A549 (cell line): ENCODE results near the gene ZC3H14.

Experiments used
- CHD2 ChIP-seq: fragments of 150-350 bp; IDR thresholded peaks from 2 replicates; pipeline ENCODE4 v1.6.1; 2014; ENCODE audit warnings: low read length; ENCODE audit not compliant: partially characterized antibody
- EHMT2 ChIP-seq: fragments of 200-600 bp; sonication (generic); IDR thresholded peaks from 2 replicates; pipeline ENCODE4 v1.6.1; 2016; ENCODE audit warnings: antibody characterized with exemption, low read depth, mild to moderate bottlenecking, moderate library complexity
- ESRRA ChIP-seq: fragments of 150-350 bp; IDR thresholded peaks from 2 replicates; pipeline ENCODE4 v1.6.1; 2014; ENCODE audit warnings: mild to moderate bottlenecking, low read length, borderline replicate concordance
- MAX ChIP-seq: IDR thresholded peaks from 2 replicates; pipeline ENCODE4 v1.6.1; 2012
- RFX5 ChIP-seq: fragments of 450-650 bp; IDR thresholded peaks from 2 replicates; pipeline ENCODE4 v1.7.1; 2014; ENCODE audit warnings: antibody characterized with exemption, mild to moderate bottlenecking, moderate library complexity
- ZC3H11A ChIP-seq: fragments of 450-650 bp; IDR thresholded peaks from 2 replicates; pipeline ENCODE4 v1.6.1; 2014; ENCODE audit warnings: antibody characterized with exemption, mild to moderate bottlenecking
- TF ChIP-seq, protein P1 (sequence below): fragments of >200 bp; sonication (Bioruptor Twin); formaldehyde crosslinking; IDR thresholded peaks from 3 replicates; pipeline ENCODE4 v1.5.1; 2016
- TF ChIP-seq, protein P2 (sequence below): fragments of 200-600 bp; sonication (generic); IDR thresholded peaks from 2 replicates; pipeline ENCODE4 v1.6.1; 2016; ENCODE audit warnings: antibody characterized with exemption, mild to moderate bottlenecking, moderate library complexity

DNA sequence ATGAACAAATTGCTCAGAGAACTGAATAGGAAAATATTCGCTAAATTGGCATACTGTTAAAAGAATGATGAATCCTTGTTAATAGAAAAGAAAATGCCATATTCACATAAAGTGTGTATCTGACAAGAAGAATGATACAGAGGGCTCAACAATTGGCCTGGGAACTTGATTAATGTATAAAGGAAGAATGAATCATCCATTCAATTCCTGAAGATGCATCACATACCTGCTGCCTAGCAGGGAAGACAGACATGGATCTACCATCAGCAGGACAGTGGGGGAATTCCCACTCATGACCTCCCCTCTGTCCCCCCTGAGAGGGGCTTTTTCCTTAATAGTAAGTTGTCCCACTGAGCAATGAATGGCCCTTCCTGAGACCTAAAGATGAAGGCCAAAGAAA is 21.5 kb upstream of the ZC3H14 start:
- TF ChIP-seq, protein P1, sequence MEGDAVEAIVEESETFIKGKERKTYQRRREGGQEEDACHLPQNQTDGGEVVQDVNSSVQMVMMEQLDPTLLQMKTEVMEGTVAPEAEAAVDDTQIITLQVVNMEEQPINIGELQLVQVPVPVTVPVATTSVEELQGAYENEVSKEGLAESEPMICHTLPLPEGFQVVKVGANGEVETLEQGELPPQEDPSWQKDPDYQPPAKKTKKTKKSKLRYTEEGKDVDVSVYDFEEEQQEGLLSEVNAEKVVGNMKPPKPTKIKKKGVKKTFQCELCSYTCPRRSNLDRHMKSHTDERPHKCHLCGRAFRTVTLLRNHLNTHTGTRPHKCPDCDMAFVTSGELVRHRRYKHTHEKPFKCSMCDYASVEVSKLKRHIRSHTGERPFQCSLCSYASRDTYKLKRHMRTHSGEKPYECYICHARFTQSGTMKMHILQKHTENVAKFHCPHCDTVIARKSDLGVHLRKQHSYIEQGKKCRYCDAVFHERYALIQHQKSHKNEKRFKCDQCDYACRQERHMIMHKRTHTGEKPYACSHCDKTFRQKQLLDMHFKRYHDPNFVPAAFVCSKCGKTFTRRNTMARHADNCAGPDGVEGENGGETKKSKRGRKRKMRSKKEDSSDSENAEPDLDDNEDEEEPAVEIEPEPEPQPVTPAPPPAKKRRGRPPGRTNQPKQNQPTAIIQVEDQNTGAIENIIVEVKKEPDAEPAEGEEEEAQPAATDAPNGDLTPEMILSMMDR = no peak
- TF ChIP-seq EHMT2 (no peak), ZC3H11A (no peak), RFX5 (no peak), CHD2 (no peak), MAX (no peak), ESRRA (no peak)
- TF ChIP-seq, protein P2, sequence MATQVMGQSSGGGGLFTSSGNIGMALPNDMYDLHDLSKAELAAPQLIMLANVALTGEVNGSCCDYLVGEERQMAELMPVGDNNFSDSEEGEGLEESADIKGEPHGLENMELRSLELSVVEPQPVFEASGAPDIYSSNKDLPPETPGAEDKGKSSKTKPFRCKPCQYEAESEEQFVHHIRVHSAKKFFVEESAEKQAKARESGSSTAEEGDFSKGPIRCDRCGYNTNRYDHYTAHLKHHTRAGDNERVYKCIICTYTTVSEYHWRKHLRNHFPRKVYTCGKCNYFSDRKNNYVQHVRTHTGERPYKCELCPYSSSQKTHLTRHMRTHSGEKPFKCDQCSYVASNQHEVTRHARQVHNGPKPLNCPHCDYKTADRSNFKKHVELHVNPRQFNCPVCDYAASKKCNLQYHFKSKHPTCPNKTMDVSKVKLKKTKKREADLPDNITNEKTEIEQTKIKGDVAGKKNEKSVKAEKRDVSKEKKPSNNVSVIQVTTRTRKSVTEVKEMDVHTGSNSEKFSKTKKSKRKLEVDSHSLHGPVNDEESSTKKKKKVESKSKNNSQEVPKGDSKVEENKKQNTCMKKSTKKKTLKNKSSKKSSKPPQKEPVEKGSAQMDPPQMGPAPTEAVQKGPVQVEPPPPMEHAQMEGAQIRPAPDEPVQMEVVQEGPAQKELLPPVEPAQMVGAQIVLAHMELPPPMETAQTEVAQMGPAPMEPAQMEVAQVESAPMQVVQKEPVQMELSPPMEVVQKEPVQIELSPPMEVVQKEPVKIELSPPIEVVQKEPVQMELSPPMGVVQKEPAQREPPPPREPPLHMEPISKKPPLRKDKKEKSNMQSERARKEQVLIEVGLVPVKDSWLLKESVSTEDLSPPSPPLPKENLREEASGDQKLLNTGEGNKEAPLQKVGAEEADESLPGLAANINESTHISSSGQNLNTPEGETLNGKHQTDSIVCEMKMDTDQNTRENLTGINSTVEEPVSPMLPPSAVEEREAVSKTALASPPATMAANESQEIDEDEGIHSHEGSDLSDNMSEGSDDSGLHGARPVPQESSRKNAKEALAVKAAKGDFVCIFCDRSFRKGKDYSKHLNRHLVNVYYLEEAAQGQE = no peak
